Cardiac septum (tissue), 1 donor: ENCODE data around the gene FXR2. TPM values are rescaled to one million over a fixed set of nuclear protein-coding genes. Genes with fewer than 3 reads are reported as not detected.

Experiments
- total RNA-seq: library from RNA; stranded (reverse); fragmentation: NEBNext Ultra II Directional; extraction: Animal tissue kit (Norgen Biotek cat#: 25700); gene quantifications from one replicate; pipeline ENCODE4 v1.2.1, GENCODE V29; 2021
- donor health status: DM: no; HTN: no; CAD: no.

FXR2 gene
- total RNA-seq, 1 donor from 2014 or later = 83.5 TPM

Other genes with a start within 250 kb of the FXR2 start
- 2.0 TPM for gene TNK1, start 233.8 kb downstream of the FXR2 start, total RNA-seq
- 16.8 TPM for gene PLSCR3, start 220.4 kb downstream of the FXR2 start, total RNA-seq
- gene TMEM256, start 210.8 kb downstream of the FXR2 start, total RNA-seq = 67.7 TPM
- 11.0 TPM for gene NLGN2, start 207.1 kb downstream of the FXR2 start, total RNA-seq
- not detected for gene SPEM1, start 194.6 kb downstream of the FXR2 start, total RNA-seq
- not detected for gene SPEM2, start 189.3 kb downstream of the FXR2 start, total RNA-seq
- gene SPEM3, start 186.0 kb downstream of the FXR2 start, total RNA-seq = not detected
- 2.6 TPM for gene TMEM102, start 179.5 kb downstream of the FXR2 start, total RNA-seq
- 3.9 TPM for gene FGF11, start 175.4 kb downstream of the FXR2 start, total RNA-seq
- 9.9 TPM for gene CHRNB1, start 169.8 kb downstream of the FXR2 start, total RNA-seq
- gene ZBTB4, start 135.3 kb downstream of the FXR2 start, total RNA-seq = 69.4 TPM
- not detected for gene SLC35G6, start 133.5 kb downstream of the FXR2 start, total RNA-seq
- gene POLR2A, start 130.5 kb downstream of the FXR2 start, total RNA-seq = 56.4 TPM
- 33.9 TPM for gene TNFSF12, start 65.8 kb downstream of the FXR2 start, total RNA-seq
- 4.9 TPM for gene TNFSF13, start 56.1 kb downstream of the FXR2 start, total RNA-seq
- gene SENP3, start 53.0 kb downstream of the FXR2 start, total RNA-seq = 33.8 TPM
- 11.4 TPM for gene CD68, start 35.3 kb downstream of the FXR2 start, total RNA-seq
- gene MPDU1, start 31.0 kb downstream of the FXR2 start, total RNA-seq = 22.4 TPM
- 1.1 TPM for gene SOX15, start 24.8 kb downstream of the FXR2 start, total RNA-seq
- gene SAT2, start 12.9 kb upstream of the FXR2 start, total RNA-seq = 60.3 TPM
- 0.62 TPM for gene SHBG, start 15.2 kb upstream of the FXR2 start, total RNA-seq
- gene ATP1B2, start 36.0 kb upstream of the FXR2 start, total RNA-seq = 2.7 TPM
- 17.5 TPM for gene TP53, start 72.6 kb upstream of the FXR2 start, total RNA-seq
- gene WRAP53, start 73.6 kb upstream of the FXR2 start, total RNA-seq = 3.2 TPM
- gene EFNB3, start 90.3 kb upstream of the FXR2 start, total RNA-seq = 0.78 TPM
- 0.16 TPM for gene DNAH2, start 102.8 kb upstream of the FXR2 start, total RNA-seq
- gene KDM6B, start 219.3 kb upstream of the FXR2 start, total RNA-seq = 22.1 TPM
- gene TMEM88, start 240.2 kb upstream of the FXR2 start, total RNA-seq = 14.7 TPM
- 68.8 TPM for gene NAA38, start 242.7 kb upstream of the FXR2 start, total RNA-seq
- 12.2 TPM for gene CYB5D1, start 243.1 kb upstream of the FXR2 start, total RNA-seq